GM12872 (cell line): ENCODE measurements around the gene APH1A.

Source experiments
- TF ChIP-seq, protein P1 (sequence below): IDR thresholded peaks from 3 replicates; pipeline ENCODE4 v1.5.1; 2011; ENCODE audit warnings: low read depth, mild to moderate bottlenecking, low read length, moderate library complexity; ENCODE audit not compliant: insufficient read depth

APH1A gene

GRCh38 chr1:150221552-150221951 lies 47.3 kb downstream of the APH1A start:
- TF ChIP-seq, protein P1, sequence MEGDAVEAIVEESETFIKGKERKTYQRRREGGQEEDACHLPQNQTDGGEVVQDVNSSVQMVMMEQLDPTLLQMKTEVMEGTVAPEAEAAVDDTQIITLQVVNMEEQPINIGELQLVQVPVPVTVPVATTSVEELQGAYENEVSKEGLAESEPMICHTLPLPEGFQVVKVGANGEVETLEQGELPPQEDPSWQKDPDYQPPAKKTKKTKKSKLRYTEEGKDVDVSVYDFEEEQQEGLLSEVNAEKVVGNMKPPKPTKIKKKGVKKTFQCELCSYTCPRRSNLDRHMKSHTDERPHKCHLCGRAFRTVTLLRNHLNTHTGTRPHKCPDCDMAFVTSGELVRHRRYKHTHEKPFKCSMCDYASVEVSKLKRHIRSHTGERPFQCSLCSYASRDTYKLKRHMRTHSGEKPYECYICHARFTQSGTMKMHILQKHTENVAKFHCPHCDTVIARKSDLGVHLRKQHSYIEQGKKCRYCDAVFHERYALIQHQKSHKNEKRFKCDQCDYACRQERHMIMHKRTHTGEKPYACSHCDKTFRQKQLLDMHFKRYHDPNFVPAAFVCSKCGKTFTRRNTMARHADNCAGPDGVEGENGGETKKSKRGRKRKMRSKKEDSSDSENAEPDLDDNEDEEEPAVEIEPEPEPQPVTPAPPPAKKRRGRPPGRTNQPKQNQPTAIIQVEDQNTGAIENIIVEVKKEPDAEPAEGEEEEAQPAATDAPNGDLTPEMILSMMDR, result peak; percentile 49
